Chondrocyte (in vitro differentiated cells): ENCODE results near the gene MAFG. TPM values are rescaled to one million over a fixed set of nuclear protein-coding genes. Genes with fewer than 3 reads are reported as not detected.

Source experiments
- DNase-seq: peaks from one replicate; pipeline ENCODE4 v3.0.0; 2021; ENCODE audit warnings: mixed read lengths, low spot score
- H3K27ac Mint-ChIP-seq: one replicate; pipeline ENCODE4 v1.8.0; 2021; ENCODE audit warnings: mild to moderate bottlenecking, moderate library complexity, mixed read lengths; ENCODE audit not compliant: unreplicated experiment
- H3K27me3 Mint-ChIP-seq: 2 replicates; pipeline ENCODE4 v1.8.0; 2021; ENCODE audit warnings: low read depth, mixed read lengths
- H3K36me3 Mint-ChIP-seq: 2 replicates; pipeline ENCODE4 v1.8.0; 2021; ENCODE audit warnings: low read depth, mixed read lengths
- H3K4me1 Mint-ChIP-seq: 2 replicates; pipeline ENCODE4 v1.8.0; 2021; ENCODE audit warnings: low read depth, mild to moderate bottlenecking, mixed read lengths
- H3K4me3 Mint-ChIP-seq: one replicate; pipeline ENCODE4 v1.8.0; 2021; ENCODE audit warnings: mild to moderate bottlenecking, moderate library complexity, mixed read lengths; ENCODE audit not compliant: unreplicated experiment
- H3K9me3 Mint-ChIP-seq: 2 replicates; pipeline ENCODE4 v1.8.0; 2021; ENCODE audit warnings: low read depth, mixed read lengths
- total RNA-seq: library from RNA; stranded (reverse); gene quantifications from 3 replicates; pipeline ENCODE4 v1.2.1, GENCODE V29; 2021
- TF ChIP-seq, protein P1 (sequence below): fragments of 200-600 bp; sonication (generic); IDR thresholded peaks from 2 replicates; pipeline ENCODE4 v1.5.0; 2021; ENCODE audit warnings: antibody characterized with exemption, mild to moderate bottlenecking, moderate library complexity

MAFG gene
- total RNA-seq, 1 donor from 2014 or later, result 38.1 TPM

- H3K4me1 Mint-ChIP-seq, result peaks cover 43% of the 10 kb centered on the region
- TF ChIP-seq, protein P1, sequence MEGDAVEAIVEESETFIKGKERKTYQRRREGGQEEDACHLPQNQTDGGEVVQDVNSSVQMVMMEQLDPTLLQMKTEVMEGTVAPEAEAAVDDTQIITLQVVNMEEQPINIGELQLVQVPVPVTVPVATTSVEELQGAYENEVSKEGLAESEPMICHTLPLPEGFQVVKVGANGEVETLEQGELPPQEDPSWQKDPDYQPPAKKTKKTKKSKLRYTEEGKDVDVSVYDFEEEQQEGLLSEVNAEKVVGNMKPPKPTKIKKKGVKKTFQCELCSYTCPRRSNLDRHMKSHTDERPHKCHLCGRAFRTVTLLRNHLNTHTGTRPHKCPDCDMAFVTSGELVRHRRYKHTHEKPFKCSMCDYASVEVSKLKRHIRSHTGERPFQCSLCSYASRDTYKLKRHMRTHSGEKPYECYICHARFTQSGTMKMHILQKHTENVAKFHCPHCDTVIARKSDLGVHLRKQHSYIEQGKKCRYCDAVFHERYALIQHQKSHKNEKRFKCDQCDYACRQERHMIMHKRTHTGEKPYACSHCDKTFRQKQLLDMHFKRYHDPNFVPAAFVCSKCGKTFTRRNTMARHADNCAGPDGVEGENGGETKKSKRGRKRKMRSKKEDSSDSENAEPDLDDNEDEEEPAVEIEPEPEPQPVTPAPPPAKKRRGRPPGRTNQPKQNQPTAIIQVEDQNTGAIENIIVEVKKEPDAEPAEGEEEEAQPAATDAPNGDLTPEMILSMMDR, result no peak
- H3K27me3 Mint-ChIP-seq, result no peaks in the 10 kb centered on the region
- H3K27ac Mint-ChIP-seq, result peak overlapping the region; percentile 99
- H3K4me3 Mint-ChIP-seq, result peak overlapping the region; percentile 83
- H3K36me3 Mint-ChIP-seq, result peaks cover 6% of the 10 kb centered on the region
- no peak for DNase-seq
- H3K9me3 Mint-ChIP-seq, result no peaks in the 10 kb centered on the region
Observed at GRCh38 chr17:81925860-81926450, 1.6 kb downstream of the MAFG start.

DNA sequence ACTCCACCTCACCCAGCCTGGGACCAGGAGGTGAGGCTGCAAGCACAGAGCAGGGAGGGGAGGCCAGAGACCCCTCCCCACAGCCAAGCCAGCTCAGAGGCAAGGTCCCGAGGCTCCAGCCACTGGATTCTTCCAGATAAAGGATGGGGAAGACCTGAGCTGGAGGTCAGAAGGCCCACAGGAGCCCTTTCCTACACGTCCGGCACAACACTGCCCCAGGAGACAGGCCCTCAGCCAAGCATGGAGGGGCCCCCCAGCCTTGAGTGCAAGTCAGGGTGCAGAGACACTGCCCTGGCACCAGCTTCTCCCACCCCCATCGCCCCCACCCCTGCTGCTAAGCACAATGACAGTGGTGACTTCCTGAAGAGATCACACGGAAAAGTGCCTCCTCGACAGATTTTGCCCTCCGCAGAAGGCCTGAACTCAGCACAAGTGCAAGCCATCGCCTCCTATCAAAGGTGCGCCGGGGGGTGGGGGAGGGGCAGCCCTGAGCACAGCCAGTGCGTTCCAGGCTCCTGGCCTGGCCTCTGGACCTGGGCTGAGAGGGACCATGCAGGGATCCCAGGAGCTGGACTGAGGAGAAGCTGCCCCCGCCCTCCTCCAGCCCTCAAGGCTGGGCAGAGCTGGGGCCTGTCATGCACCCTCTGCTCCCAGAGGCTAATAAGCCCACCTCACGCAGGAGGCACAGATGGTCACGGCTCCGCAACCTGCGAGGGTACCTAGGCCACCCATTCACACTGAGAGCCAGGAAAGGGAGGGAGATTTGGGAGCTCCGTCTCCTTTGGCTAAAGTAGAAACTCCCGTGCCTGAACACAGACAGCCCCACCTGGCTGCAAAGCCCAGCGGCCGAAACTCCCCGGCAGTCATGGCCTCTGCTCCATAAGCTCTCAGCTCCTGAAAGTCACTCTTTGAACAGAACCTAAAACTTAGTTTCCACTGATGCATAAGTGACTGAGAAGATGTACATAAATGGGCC is 2.7 kb downstream of the MAFG start:
- Mint-ChIP-seq H3K9me3 (no peaks in the 10 kb centered on the region), H3K27me3 (no peaks in the 10 kb centered on the region), H3K27ac (peak overlapping the region; percentile 99), H3K36me3 (peaks cover 6% of the 10 kb centered on the region), H3K4me1 (peaks cover 45% of the 10 kb centered on the region), H3K4me3 (no peak overlapping the region)
- TF ChIP-seq, protein P1, result no peak
- no peak for DNase-seq

- Mint-ChIP-seq H3K36me3 (peaks cover 8% of the 10 kb centered on the region), H3K4me3 (peak overlapping the region; percentile 69), H3K9me3 (no peaks in the 10 kb centered on the region), H3K27me3 (no peaks in the 10 kb centered on the region), H3K27ac (peak overlapping the region; percentile 93), H3K4me1 (peaks cover 41% of the 10 kb centered on the region)
- TF ChIP-seq, protein P1, result peak; percentile 19
- no peak for DNase-seq
Observed at GRCh38 chr17:81923302-81924260, 4.0 kb downstream of the MAFG start.

DNA sequence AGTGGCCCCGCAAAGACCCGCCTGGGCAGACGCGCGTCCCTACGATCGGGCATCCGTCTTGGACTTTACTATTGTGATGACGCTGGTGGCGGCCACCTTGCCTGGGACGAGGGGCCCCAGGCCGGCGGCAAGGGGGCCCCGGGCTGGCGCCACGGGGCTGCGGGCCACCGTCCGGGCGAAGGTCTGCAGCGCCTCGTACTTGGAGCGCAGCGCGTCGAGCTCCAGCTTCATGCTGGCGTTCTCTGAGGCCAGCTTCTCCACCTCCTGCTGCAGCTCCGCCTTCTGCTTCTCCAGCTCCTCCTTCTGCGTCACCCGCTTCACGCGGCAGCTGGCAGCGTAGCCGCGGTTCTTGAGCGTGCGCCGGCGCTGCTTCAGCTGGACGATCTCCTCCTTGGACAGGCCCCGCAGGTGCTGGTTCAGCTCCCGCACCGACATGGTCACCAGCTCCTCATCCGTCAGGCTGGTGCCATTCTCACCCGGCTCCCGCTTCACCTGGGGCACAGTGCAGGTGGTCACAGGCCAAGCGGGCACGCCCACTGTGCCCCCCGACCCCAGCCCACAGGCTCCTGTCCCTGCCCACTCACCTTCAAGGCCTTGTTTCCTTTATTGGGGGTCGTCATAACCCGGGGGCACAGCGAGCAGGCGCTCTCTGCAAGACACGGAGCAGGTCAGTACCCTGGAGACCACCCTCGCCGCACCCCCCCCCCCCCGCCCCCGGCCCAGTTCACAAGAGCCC is 4.8 kb downstream of the MAFG start:
- H3K27me3 Mint-ChIP-seq, result no peaks in the 10 kb centered on the region
- TF ChIP-seq, protein P1, result no peak
- peaks cover 46% of the 10 kb centered on the region for H3K4me1 Mint-ChIP-seq
- peak overlapping the region; percentile 49 for H3K27ac Mint-ChIP-seq
- H3K9me3 Mint-ChIP-seq, result no peaks in the 10 kb centered on the region
- no peak for DNase-seq
- H3K4me3 Mint-ChIP-seq, result no peak overlapping the region
- H3K36me3 Mint-ChIP-seq, result peaks cover 8% of the 10 kb centered on the region
